Adrenal gland (tissue), 5 donors: Measurements from ENCODE around the gene NRXN3.

Experiments used
- POLR2A ChIP-seq, 2 donors: fragments of 450-650 bp; IDR thresholded peaks; one replicate each; pipeline ENCODE4 v1.6.1; 2017; ENCODE audit warnings: antibody characterized with exemption in 2 of 2, mild to moderate bottlenecking in 2 of 2, moderate library complexity in 1 of 2
- TF ChIP-seq, protein P1 (sequence below), 6 experiments: fragments of 450-650 bp in 4 of 6; fragments of 200-600 bp in 2 of 6; sonication (generic) in 1 of 6; IDR thresholded peaks; 1 replicate in 5 of 6; 2 replicates in 1 of 6; pipeline versions ENCODE4 v1.5.1 to v1.8.0; 2016 to 2021; ENCODE audit warnings: antibody characterized with exemption in 6 of 6, mild to moderate bottlenecking in 2 of 6, moderate library complexity in 1 of 6
- donor health status: DM: no; HTN: no; CAD: no.

DNA sequence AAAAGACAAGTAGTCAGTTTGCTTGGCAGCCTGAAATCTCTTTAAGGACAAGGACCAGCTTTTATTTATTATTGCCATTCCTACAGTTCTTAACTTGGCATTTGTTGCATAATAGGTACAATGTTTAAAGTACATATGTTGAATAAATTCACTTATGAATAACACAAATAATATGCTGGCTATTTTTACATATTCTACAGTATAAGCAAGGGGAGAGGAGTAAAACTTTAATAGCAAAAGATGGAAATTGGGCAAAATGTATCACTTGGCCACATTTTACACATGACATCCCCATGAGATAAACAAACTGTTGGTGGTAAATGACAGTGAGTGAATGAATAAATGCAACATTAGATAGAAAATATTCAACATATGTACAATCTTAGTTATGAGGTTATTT, 1708.1 kb downstream of the NRXN3 start:
- TF ChIP-seq, protein P1, sequence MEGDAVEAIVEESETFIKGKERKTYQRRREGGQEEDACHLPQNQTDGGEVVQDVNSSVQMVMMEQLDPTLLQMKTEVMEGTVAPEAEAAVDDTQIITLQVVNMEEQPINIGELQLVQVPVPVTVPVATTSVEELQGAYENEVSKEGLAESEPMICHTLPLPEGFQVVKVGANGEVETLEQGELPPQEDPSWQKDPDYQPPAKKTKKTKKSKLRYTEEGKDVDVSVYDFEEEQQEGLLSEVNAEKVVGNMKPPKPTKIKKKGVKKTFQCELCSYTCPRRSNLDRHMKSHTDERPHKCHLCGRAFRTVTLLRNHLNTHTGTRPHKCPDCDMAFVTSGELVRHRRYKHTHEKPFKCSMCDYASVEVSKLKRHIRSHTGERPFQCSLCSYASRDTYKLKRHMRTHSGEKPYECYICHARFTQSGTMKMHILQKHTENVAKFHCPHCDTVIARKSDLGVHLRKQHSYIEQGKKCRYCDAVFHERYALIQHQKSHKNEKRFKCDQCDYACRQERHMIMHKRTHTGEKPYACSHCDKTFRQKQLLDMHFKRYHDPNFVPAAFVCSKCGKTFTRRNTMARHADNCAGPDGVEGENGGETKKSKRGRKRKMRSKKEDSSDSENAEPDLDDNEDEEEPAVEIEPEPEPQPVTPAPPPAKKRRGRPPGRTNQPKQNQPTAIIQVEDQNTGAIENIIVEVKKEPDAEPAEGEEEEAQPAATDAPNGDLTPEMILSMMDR (IDR thresholded peaks at IDR 0.05): no peak
- no peak for TF ChIP-seq POLR2A (IDR thresholded peaks at IDR 0.05)
